A549 (cell line): Measurements from ENCODE around the gene DLG4.
A peak's percentile ranks its signal among the peaks of the same experiment; 100 is the strongest.

Source experiments
- BHLHE40 ChIP-seq: IDR thresholded peaks from 2 replicates; pipeline ENCODE4 v1.6.1; 2012; ENCODE audit warnings: low read depth, low read length, inconsistent platforms
- CTCF ChIP-seq: fragments of >200 bp; sonication (Bioruptor Twin); formaldehyde crosslinking; IDR thresholded peaks from 3 replicates; pipeline ENCODE4 v1.5.1; 2016
- EP300 ChIP-seq, 2 experiments: fragments of >200 bp; sonication (Bioruptor Twin); formaldehyde crosslinking; IDR thresholded peaks; 2 replicates in 1 of 2; 3 replicates in 1 of 2; pipeline ENCODE4 v1.6.1; 2016 to 2017
- HEYL ChIP-seq: fragments of 250-450 bp; sonication (Bioruptor Pico); IDR thresholded peaks from 2 replicates; pipeline ENCODE4 v1.8.0; 2021; ENCODE audit warnings: mild to moderate bottlenecking, moderate library complexity
- KDM5A ChIP-seq: fragments of 200-600 bp; sonication (generic); IDR thresholded peaks from 2 replicates; pipeline ENCODE4 v1.6.1; 2016; ENCODE audit warnings: antibody characterized with exemption, mild to moderate bottlenecking
- MAFK ChIP-seq: fragments of 450-650 bp; IDR thresholded peaks from 2 replicates; pipeline ENCODE4 v1.6.1; 2014; ENCODE audit not compliant: partially characterized antibody
- PBX3 ChIP-seq: IDR thresholded peaks from 2 replicates; pipeline ENCODE4 v1.6.1; 2012
- PHF8 ChIP-seq: fragments of 200-600 bp; sonication (generic); IDR thresholded peaks from 2 replicates; pipeline ENCODE4 v1.6.1; 2016; ENCODE audit warnings: low read depth, mild to moderate bottlenecking, antibody characterized with exemption, moderate library complexity, borderline replicate concordance
- POLR2A ChIP-seq: IDR thresholded peaks from 2 replicates; pipeline ENCODE4 v1.6.1; 2012; ENCODE audit warnings: mild to moderate bottlenecking, low read length
- REST ChIP-seq: fragments of 200-600 bp; sonication (generic); IDR thresholded peaks from 2 replicates; pipeline ENCODE4 v1.6.1; 2016; ENCODE audit warnings: antibody characterized with exemption, mild to moderate bottlenecking, moderate library complexity
- RNF2 ChIP-seq: fragments of 200-600 bp; sonication (generic); IDR thresholded peaks from 2 replicates; pipeline ENCODE4 v1.6.1; 2016; ENCODE audit warnings: low read depth, mild to moderate bottlenecking, antibody characterized with exemption, moderate library complexity, borderline replicate concordance
- TFCP2L1 ChIP-seq: fragments of 250-450 bp; sonication (Bioruptor Pico); IDR thresholded peaks from 2 replicates; pipeline ENCODE4 v1.5.0; 2021; ENCODE audit warnings: mild to moderate bottlenecking

- no peak for TF ChIP-seq REST
- TF ChIP-seq BHLHE40, result no peak
- TF ChIP-seq CTCF, result no peak
- no peak for TF ChIP-seq PHF8
- peak; percentile 48 for TF ChIP-seq MAFK
- TF ChIP-seq RNF2, result no peak
- TF ChIP-seq KDM5A, result no peak
- no peak for TF ChIP-seq TFCP2L1 (CRISPR knock-in tag)
- no peak for TF ChIP-seq POLR2A
- TF ChIP-seq PBX3, result no peak
- TF ChIP-seq EP300 (IDR thresholded peaks at IDR 0.05), result no peak
- no peak for TF ChIP-seq HEYL
These were observed 37.3 kb upstream of the DLG4 start for GRCh38 chr17:7256766-7257456.
